ENCODE measurements around the gene ADGRV1.

The ADGRV1 gene

GRCh38 chr5:91146230-91146629, 587.6 kb downstream of the ADGRV1 start:
- no peaks in the 10 kb centered on the region for H3K36me3 ChIP-seq (ENCODE audit: control insufficient read depth in 2 of 2, insufficient read depth in 1 of 2, low read length in 2 of 2)
- POLR2A ChIA-PET, result no interaction called here
- TF ChIP-seq ZNF350 (tag by site-specific recombination; IDR thresholded peaks at IDR 0.05), result peak; percentile 71
- TF ChIP-seq ZNF530 (tag by site-specific recombination; IDR thresholded peaks at IDR 0.05; ENCODE audit: low read depth), result no peak
- H3K27ac ChIP-seq (ENCODE audit: extremely low read depth, low read depth, low read length), result no peak overlapping the region
- peaks cover 10% of the 10 kb centered on the region for H3K4me1 ChIP-seq (ENCODE audit: control insufficient read depth, insufficient read depth, low read length)
- H3K4me3 ChIP-seq (ENCODE audit: low read depth, low read length), result no peak overlapping the region
- CTCF ChIA-PET, result interaction anchor here (0.9 to 1.1 kb wide), 2 partner anchors 11 to 214 kb away, joined by 4 read pairs; no protein-coding TSS in a partner anchor
- no peaks in the 10 kb centered on the region for H3K9me3 ChIP-seq (ENCODE audit: control insufficient read depth, insufficient read depth, low read depth, low read length)

DNA sequence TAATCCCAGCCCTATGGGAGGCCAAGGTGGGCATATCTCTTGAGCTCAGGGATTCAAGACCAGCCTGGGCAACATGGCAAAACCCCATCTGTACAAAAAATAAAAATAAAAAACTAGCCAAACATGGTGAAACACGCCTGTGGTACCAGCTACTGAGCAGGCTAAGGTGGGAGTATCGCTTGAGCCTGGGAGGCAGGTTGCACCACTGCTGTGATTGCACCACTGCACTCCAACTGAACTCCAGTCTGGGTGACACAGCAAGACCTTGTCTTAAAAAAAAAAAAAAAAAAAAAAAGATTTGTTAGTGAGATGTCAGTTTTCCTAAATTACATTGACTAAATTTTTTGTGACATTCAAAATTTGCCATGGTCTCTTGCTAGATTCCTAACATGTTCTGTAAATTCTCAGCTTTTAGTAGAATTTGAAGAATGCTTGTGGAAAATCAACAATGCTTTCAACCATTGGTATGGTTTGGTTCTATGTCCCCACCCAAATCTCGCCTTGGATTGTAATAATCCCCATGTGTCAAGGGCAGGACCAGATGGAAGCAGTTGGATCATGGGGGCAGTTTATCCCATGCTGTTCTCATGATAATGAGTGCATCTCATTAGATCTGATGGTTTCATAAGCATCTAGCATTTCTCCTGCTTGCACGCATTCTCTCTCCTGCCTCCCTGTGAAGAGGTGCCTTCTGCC, 588.5 kb downstream of the ADGRV1 start:
- ChIA-PET CTCF (interaction anchor here (0.7 to 1.1 kb wide), 2 partner anchors 14 to 215 kb away, joined by 4 to 6 read pairs; no protein-coding TSS in a partner anchor), POLR2A (no interaction called here)

GRCh38 chr5:91150234-91150633, 591.6 kb downstream of the ADGRV1 start:
- no peaks in the 10 kb centered on the region; a peak in 1 of 3 replicates for H3K36me3 ChIP-seq (ENCODE audit: control insufficient read depth in 2 of 2, insufficient read depth in 1 of 2, low read length in 2 of 2)
- H3K27ac ChIP-seq (ENCODE audit: extremely low read depth, low read depth, low read length), result no peak overlapping the region
- H3K4me1 ChIP-seq (ENCODE audit: control insufficient read depth, insufficient read depth, low read length), result peaks cover 5% of the 10 kb centered on the region; the same call in 1 of the 2 replicates
- no peak overlapping the region for H3K4me3 ChIP-seq (ENCODE audit: low read depth, low read length)
- ChIA-PET POLR2A (no interaction called here), CTCF (no interaction called here)
- TF ChIP-seq ZNF654 (tag by site-specific recombination; IDR thresholded peaks at IDR 0.05; ENCODE audit: low read depth) (no peak), PRDM1 (tag by site-specific recombination; IDR thresholded peaks at IDR 0.05) (no peak), ZNF302 (tag by site-specific recombination; IDR thresholded peaks at IDR 0.05; ENCODE audit: low read depth) (no peak), ZNF133 (tag by site-specific recombination; IDR thresholded peaks at IDR 0.05) (no peak), SETDB1 (IDR thresholded peaks at IDR 0.05; ENCODE audit: insufficient read length, low read length) (no peak), ZNF521 (tag by site-specific recombination; IDR thresholded peaks at IDR 0.05) (no peak), ZNF426 (tag by site-specific recombination; IDR thresholded peaks at IDR 0.05) (no peak), ZSCAN5A (tag by site-specific recombination; IDR thresholded peaks at IDR 0.05) (no peak), ZNF140 (tag by site-specific recombination; IDR thresholded peaks at IDR 0.05) (no peak), EGR2 (tag by site-specific recombination; IDR thresholded peaks at IDR 0.05; ENCODE audit: low read depth) (no peak)
- TF ChIP-seq, protein P1, sequence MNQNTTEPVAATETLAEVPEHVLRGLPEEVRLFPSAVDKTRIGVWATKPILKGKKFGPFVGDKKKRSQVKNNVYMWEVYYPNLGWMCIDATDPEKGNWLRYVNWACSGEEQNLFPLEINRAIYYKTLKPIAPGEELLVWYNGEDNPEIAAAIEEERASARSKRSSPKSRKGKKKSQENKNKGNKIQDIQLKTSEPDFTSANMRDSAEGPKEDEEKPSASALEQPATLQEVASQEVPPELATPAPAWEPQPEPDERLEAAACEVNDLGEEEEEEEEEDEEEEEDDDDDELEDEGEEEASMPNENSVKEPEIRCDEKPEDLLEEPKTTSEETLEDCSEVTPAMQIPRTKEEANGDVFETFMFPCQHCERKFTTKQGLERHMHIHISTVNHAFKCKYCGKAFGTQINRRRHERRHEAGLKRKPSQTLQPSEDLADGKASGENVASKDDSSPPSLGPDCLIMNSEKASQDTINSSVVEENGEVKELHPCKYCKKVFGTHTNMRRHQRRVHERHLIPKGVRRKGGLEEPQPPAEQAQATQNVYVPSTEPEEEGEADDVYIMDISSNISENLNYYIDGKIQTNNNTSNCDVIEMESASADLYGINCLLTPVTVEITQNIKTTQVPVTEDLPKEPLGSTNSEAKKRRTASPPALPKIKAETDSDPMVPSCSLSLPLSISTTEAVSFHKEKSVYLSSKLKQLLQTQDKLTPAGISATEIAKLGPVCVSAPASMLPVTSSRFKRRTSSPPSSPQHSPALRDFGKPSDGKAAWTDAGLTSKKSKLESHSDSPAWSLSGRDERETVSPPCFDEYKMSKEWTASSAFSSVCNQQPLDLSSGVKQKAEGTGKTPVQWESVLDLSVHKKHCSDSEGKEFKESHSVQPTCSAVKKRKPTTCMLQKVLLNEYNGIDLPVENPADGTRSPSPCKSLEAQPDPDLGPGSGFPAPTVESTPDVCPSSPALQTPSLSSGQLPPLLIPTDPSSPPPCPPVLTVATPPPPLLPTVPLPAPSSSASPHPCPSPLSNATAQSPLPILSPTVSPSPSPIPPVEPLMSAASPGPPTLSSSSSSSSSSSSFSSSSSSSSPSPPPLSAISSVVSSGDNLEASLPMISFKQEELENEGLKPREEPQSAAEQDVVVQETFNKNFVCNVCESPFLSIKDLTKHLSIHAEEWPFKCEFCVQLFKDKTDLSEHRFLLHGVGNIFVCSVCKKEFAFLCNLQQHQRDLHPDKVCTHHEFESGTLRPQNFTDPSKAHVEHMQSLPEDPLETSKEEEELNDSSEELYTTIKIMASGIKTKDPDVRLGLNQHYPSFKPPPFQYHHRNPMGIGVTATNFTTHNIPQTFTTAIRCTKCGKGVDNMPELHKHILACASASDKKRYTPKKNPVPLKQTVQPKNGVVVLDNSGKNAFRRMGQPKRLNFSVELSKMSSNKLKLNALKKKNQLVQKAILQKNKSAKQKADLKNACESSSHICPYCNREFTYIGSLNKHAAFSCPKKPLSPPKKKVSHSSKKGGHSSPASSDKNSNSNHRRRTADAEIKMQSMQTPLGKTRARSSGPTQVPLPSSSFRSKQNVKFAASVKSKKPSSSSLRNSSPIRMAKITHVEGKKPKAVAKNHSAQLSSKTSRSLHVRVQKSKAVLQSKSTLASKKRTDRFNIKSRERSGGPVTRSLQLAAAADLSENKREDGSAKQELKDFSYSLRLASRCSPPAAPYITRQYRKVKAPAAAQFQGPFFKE (tag by site-specific recombination; IDR thresholded peaks at IDR 0.05; ENCODE audit: borderline replicate concordance), result no peak
- TF ChIP-seq, protein P2, sequence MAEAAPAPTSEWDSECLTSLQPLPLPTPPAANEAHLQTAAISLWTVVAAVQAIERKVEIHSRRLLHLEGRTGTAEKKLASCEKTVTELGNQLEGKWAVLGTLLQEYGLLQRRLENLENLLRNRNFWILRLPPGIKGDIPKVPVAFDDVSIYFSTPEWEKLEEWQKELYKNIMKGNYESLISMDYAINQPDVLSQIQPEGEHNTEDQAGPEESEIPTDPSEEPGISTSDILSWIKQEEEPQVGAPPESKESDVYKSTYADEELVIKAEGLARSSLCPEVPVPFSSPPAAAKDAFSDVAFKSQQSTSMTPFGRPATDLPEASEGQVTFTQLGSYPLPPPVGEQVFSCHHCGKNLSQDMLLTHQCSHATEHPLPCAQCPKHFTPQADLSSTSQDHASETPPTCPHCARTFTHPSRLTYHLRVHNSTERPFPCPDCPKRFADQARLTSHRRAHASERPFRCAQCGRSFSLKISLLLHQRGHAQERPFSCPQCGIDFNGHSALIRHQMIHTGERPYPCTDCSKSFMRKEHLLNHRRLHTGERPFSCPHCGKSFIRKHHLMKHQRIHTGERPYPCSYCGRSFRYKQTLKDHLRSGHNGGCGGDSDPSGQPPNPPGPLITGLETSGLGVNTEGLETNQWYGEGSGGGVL (tag by site-specific recombination; IDR thresholded peaks at IDR 0.05), result no peak
- no peaks in the 10 kb centered on the region for H3K9me3 ChIP-seq (ENCODE audit: control insufficient read depth, insufficient read depth, low read depth, low read length)

More for the DNA sequence above, 588.5 kb downstream of the ADGRV1 start:
- TF ChIP-seq ZNF146 (tag by site-specific recombination; IDR thresholded peaks at IDR 0.05) (no peak), ZNF513 (tag by site-specific recombination; IDR thresholded peaks at IDR 0.05) (no peak), ZFHX2 (tag by site-specific recombination; conservative IDR thresholded peaks at IDR 0.05) (no peak), KLF16 (tag by site-specific recombination; IDR thresholded peaks at IDR 0.05) (no peak), KLF8 (tag by site-specific recombination; IDR thresholded peaks at IDR 0.05) (no peak)
- Histone ChIP-seq H3K4me1 (ENCODE audit: control insufficient read depth, insufficient read depth, low read length) (peaks cover 10% of the 10 kb centered on the region), H3K36me3 (ENCODE audit: control insufficient read depth in 2 of 2, insufficient read depth in 1 of 2, low read length in 2 of 2) (no peaks in the 10 kb centered on the region), H3K9me3 (ENCODE audit: control insufficient read depth, insufficient read depth, low read depth, low read length) (no peaks in the 10 kb centered on the region), H3K4me3 (ENCODE audit: low read depth, low read length) (no peak overlapping the region), H3K27ac (ENCODE audit: extremely low read depth, low read depth, low read length) (no peak overlapping the region)
